Suprapubic skin (tissue), 4 donors: ENCODE measurements around the gene VEGFA. TPM values are rescaled to one million over a fixed set of nuclear protein-coding genes. Genes with fewer than 3 reads are reported as not detected.

ENCODE experiments used
- DNase-seq, 2 donors: peaks; one replicate each; pipeline ENCODE4 v3.0.0-alpha.2; 2019; ENCODE audit warnings: low spot score in 2 of 2
- H3K27ac ChIP-seq: fragments of 200-600 bp; sonication (generic); one replicate; pipeline ENCODE4 v1.5.1; 2019
- H3K27me3 ChIP-seq: fragments of 200-600 bp; sonication (generic); one replicate; pipeline ENCODE4 v1.5.1; 2019
- H3K36me3 ChIP-seq: fragments of 200-600 bp; sonication (generic); one replicate; pipeline ENCODE4 v1.5.1; 2019
- H3K4me1 ChIP-seq: fragments of 200-600 bp; sonication (generic); one replicate; pipeline ENCODE4 v1.5.1; 2019
- H3K4me3 ChIP-seq: fragments of 200-600 bp; sonication (generic); one replicate; pipeline ENCODE4 v1.5.1; 2019; ENCODE audit warnings: mild to moderate bottlenecking
- H3K9me3 ChIP-seq: fragments of 200-600 bp; sonication (generic); one replicate; pipeline ENCODE4 v1.5.1; 2019
- CTCF ChIP-seq, 2 donors: fragments of 200-600 bp in 1 of 2; fragments of 450-650 bp in 1 of 2; sonication (generic) in 1 of 2; IDR thresholded peaks; one replicate each; pipeline ENCODE4 v1.5.1; 2016 to 2019; ENCODE audit warnings: antibody characterized with exemption in 2 of 2, mild to moderate bottlenecking in 1 of 2, moderate library complexity in 1 of 2
- EP300 ChIP-seq: sonication (generic); formaldehyde crosslinking; IDR thresholded peaks from one replicate; pipeline ENCODE4 v1.6.1; 2017; ENCODE audit warnings: antibody characterized with exemption
- POLR2A ChIP-seq, 2 donors: fragments of 450-650 bp; IDR thresholded peaks; one replicate each; pipeline ENCODE4 v1.6.1; 2017; ENCODE audit warnings: antibody characterized with exemption in 2 of 2, mild to moderate bottlenecking in 2 of 2, moderate library complexity in 2 of 2
- POLR2AphosphoS5 ChIP-seq, 3 donors: sonication (generic); formaldehyde crosslinking; IDR thresholded peaks; one replicate each; pipeline ENCODE4 v1.6.1; 2017; ENCODE audit warnings: antibody characterized with exemption in 3 of 3
- WGBS: methylation state at CpG from one replicate; pipeline ENCODE4 v1.1.5; 2018; 5-methylcytosine and 5-hydroxymethylcytosine counted together
- total RNA-seq, 4 donors: library from RNA; depleted of rRNA; stranded (reverse); fragments of >200 nt; gene quantifications; one replicate each; pipeline ENCODE4 v1.1.0, GENCODE V29; 2016

Gene VEGFA
- total RNA-seq, 4 donors from 2014 or later = 25.4 to 147 (median 43.6) TPM

- Histone ChIP-seq H3K9me3 (no peaks in the 10 kb centered on the region), H3K27ac (no peak overlapping the region), H3K36me3 (no peaks in the 10 kb centered on the region), H3K27me3 (peaks cover 4% of the 10 kb centered on the region), H3K4me3 (no peak overlapping the region), H3K4me1 (peaks cover 10% of the 10 kb centered on the region)
- no peak for DNase-seq
- 93% methylated on average over 7 of the region's 7 CpGs for WGBS
- TF ChIP-seq EP300 = no peak
- TF ChIP-seq POLR2AphosphoS5 (IDR thresholded peaks at IDR 0.05) = no peak
- no peak for TF ChIP-seq CTCF (IDR thresholded peaks at IDR 0.05)
- TF ChIP-seq POLR2A (IDR thresholded peaks at IDR 0.05) = no peak
Observed at GRCh38 chr6:43808412-43808811, 38.4 kb downstream of the VEGFA start.

- no peak for DNase-seq
- no peaks in the 10 kb centered on the region for H3K9me3 ChIP-seq
- WGBS = 78% methylated on average over 14 of the region's 14 CpGs
- peaks cover 20% of the 10 kb centered on the region for H3K4me1 ChIP-seq
- no peak overlapping the region for H3K27ac ChIP-seq
- H3K4me3 ChIP-seq = no peak overlapping the region
- H3K36me3 ChIP-seq = no peaks in the 10 kb centered on the region
- peaks cover 4% of the 10 kb centered on the region for H3K27me3 ChIP-seq
- no peak for TF ChIP-seq POLR2A (IDR thresholded peaks at IDR 0.05)
- TF ChIP-seq CTCF (IDR thresholded peaks at IDR 0.05) = no peak
- TF ChIP-seq EP300 = no peak
- TF ChIP-seq POLR2AphosphoS5 (IDR thresholded peaks at IDR 0.05) = no peak
Observed at GRCh38 chr6:43809417-43810305, 39.6 kb downstream of the VEGFA start.

- DNase-seq = no peak
- no peak overlapping the region for H3K27ac ChIP-seq
Observed at GRCh38 chr6:43810965-43811732, 41.1 kb downstream of the VEGFA start.

GRCh38 chr6:43811733-43812099 lies 41.7 kb downstream of the VEGFA start:
- WGBS = 94% methylated on average over 2 of the region's 2 CpGs
- Histone ChIP-seq H3K9me3 (no peaks in the 10 kb centered on the region), H3K27ac (no peak overlapping the region), H3K36me3 (no peaks in the 10 kb centered on the region), H3K4me1 (peaks cover 23% of the 10 kb centered on the region), H3K4me3 (no peak overlapping the region), H3K27me3 (peaks cover 4% of the 10 kb centered on the region)
- TF ChIP-seq POLR2AphosphoS5 (IDR thresholded peaks at IDR 0.05) (no peak), CTCF (IDR thresholded peaks at IDR 0.05) (no peak), POLR2A (IDR thresholded peaks at IDR 0.05) (no peak), EP300 (no peak)
- DNase-seq = no peak

More at GRCh38 chr6:43810965-43811732, 41.1 kb downstream of the VEGFA start:
- whole genome bisulfite sequencing = 89% methylated on average over 6 of the region's 6 CpGs
- TF ChIP-seq CTCF (IDR thresholded peaks at IDR 0.05) (no peak), EP300 (no peak), POLR2AphosphoS5 (IDR thresholded peaks at IDR 0.05) (no peak), POLR2A (IDR thresholded peaks at IDR 0.05) (no peak)
- no peaks in the 10 kb centered on the region for H3K9me3 ChIP-seq
- H3K27me3 ChIP-seq = peaks cover 4% of the 10 kb centered on the region
- no peaks in the 10 kb centered on the region for H3K36me3 ChIP-seq
- peaks cover 23% of the 10 kb centered on the region for H3K4me1 ChIP-seq
- no peak overlapping the region for H3K4me3 ChIP-seq
